T-helper 2 cell treated with Interferon-gamma antibody and Interleukin-4, amounts not matched to agents 100 ng/mL and 5 ng/mL, for 36 hours (primary cell): ENCODE measurements around the gene NDE1. TPM values are rescaled to one million over a fixed set of nuclear protein-coding genes. Genes with fewer than 3 reads are reported as not detected.
"Not testable (repeated sequence)": the region's sequence is repeated elsewhere in the genome, so short reads cannot be mapped to it uniquely, and the experiment has no call there.

Source experiments
- intact Hi-C: fragments of 100-400 bp; cut with micrococcal nuclease; formaldehyde crosslinking; loops from one replicate; pipeline ENCODE4 v1.15.1; 2023
- total RNA-seq: library from RNA; stranded (reverse); gene quantifications from 2 replicates; pipeline ENCODE4 v1.2.3, GENCODE V29; 2022

NDE1 gene
- total RNA-seq, 1 donor from 2014 or later: 107 TPM

GRCh38 chr16:15692508-15692907 is 42.5 kb downstream of the NDE1 start:
- intact Hi-C loops: not testable (repeated sequence)

DNA sequence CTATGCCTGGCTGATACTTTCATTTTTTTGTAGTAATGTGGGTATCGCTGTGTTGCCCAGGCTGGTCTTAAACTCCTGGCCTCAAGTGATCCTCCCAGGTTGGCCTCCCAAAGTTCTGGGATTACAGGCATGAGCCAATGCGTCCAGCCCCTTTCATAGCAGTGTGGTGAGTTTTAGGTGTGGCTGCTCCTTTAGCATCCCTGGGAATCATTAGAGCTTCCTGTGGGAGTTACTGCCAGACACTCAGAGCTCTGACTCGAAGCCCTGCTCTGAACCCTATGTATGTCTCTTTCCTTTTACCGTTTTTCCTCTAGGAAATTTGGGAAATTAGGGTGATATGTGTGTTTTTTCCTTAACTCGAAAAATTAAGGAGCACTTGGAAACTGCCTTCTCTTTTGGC is 44.5 kb downstream of the NDE1 start:
- intact Hi-C loops: no loop called here

DNA sequence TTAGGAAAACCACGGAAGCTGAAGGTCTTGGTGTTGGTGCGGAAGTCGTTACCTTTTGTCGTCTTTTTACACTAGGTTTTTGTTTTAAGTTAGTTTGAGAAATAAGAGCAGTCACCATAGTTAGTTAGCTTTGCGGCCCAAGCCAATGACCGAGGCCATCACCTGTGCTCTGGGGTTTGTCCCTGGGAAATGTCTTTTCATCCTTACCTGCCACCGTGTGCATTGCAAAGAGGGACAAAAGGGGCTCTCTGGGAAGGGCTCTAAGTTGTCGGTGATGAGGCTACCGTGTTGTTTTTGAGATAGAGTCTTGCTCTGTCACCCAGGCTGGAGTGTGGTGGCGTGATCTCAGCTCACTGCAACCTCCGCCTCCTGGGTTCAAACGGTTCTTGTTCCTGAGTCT is 49.8 kb downstream of the NDE1 start:
- intact Hi-C loops: no loop called here

GRCh38 chr16:15701367-15701766 is 51.3 kb downstream of the NDE1 start:
- intact Hi-C loops: no loop called here

- intact Hi-C loops: no loop called here
Observed at GRCh38 chr16:15701975-15702970, 52.2 kb downstream of the NDE1 start.

DNA sequence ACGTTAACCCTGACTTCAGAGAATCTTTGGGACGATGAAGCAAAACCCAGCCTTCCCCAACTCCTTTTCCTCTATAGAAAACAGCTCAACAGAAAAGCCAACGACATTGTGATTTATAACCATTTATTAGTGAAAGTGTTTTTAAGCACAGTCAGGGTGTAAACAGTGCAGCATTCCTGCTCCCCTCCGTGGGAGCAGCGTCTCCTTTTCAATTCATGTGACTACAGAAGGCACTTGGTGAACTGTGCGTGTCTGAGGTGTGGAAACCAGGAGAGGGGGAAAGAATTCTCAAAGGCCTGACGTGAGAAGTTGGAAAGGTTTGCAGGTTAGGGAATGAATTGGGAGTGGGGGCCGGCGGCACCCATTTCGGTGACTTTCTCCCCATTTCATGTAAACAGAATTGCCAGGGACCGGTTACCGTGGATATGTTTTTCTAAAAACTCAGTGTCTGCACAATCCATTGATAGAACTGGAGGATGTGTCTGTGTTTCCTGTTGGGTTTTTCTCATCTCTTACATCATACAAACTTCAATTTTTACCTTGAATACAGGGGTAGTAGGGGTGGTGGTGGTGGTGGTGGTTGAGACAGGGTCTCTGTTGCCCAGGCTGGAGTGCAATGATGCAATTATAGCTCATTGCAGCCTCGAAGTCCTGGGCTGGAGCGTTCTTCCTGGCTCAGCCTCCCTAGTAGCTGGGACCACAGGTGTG is 53.1 kb downstream of the NDE1 start:
- intact Hi-C loops: no loop called here

DNA sequence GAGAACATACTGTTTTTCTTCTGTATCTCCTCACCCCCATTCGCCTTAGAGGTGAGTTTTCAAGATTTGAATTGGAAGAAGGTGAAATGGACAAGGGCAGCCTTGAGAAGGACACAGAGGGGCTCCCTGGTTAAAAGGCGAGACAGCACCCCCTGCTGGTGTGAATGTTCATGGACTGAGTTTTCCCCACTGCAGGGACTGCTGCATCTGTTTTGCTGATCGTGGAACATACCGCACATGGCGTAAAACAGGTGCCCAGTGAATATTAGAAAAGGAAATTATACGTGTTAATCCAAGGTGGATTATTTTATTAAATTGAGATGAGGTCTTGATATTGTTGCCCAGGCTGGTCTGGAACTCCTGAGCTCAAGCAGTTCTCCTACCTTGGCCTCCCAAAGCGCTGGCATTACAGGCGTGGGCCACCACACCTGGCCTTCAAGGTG is 54.5 kb downstream of the NDE1 start:
- intact Hi-C loops: loop anchor here (2.0 kb wide), 1 partner anchor 62 kb away; the partner anchor contains the start of gene MARF1

DNA sequence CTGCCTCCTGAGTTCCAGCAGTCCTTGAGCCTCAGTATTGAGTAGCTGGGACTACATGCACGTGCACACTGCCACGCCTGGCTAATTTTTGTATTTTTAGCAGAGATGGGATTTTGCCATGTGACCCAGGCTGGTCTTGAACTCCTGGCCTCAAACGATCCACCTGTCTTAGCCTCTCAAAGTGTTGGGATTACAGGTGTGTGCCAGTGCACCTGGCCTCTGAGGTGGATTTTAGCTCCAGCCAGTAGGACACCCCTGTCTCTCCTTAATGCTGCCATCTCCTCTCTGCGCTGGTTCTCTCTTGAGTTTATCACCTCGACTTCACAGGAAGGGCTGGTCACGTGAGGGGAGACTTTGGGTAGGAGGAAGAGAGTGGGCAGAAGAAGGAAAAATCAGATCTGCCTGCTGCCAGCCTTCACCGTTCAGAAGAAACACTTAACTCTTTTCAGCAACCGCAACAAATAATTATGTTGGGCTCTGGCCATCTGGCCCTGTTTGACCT is 55.1 kb downstream of the NDE1 start:
- intact Hi-C loops: loop anchor here (2.0 kb wide), 1 partner anchor 62 kb away; the partner anchor contains the start of gene MARF1

DNA sequence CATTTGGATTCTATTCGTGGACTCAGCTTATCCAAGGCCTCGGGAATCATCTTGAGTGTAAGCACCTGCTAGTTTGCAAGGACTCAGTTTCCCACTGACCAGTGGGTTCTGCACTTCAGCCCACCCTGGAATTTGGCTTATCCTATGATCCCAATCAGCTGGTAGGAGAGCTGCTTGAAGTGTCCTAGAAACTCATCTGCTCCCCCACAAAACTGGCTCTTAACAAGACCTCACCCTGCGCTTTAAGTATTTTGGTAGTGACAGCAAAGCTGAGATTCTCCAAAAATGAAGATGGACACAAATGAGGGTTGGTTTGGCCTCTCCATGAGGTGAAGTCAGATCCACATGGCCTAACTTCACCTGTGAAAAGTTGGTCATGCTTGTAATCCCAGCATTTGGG is 57.3 kb downstream of the NDE1 start:
- intact Hi-C loops: no loop called here

DNA sequence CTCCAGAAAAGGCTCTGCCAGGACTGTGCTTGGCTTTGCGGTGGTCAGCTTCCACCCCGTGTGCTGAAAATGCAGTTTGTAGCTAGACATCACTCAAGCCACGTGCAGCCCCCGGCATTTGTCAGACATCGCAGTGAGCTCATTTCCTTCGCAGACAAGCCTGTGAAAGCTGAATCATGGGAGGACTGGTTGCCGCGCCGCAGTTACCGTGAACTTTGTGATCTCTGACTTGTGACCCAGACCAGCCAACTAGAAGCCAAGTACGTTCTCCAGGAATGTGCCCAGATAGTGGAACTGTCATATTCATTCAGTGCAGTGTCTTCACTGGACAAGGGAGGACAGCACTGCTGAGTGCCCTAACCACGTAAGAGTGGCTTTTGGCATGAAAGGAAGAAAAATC is 58.1 kb downstream of the NDE1 start:
- intact Hi-C loops: no loop called here

DNA sequence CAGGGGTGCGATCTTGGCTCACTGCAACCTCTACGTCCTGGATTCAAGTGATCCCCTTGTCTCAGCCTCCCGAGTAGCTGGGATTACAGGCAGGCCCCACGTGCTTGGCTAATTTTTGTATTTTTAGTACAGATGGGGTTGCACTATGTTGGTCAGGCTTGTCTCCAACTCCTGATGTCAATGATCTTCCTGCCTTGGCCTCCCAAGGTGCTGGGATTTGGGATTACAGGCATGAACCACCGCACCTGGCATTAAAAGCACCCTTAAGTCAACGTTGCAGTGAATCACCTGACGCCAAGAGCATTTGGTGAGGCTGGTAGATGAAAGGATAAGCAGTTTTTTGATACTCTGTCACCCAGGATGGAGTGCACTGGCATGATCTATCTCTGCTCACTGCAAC is 59.0 kb downstream of the NDE1 start:
- intact Hi-C loops: no loop called here

DNA sequence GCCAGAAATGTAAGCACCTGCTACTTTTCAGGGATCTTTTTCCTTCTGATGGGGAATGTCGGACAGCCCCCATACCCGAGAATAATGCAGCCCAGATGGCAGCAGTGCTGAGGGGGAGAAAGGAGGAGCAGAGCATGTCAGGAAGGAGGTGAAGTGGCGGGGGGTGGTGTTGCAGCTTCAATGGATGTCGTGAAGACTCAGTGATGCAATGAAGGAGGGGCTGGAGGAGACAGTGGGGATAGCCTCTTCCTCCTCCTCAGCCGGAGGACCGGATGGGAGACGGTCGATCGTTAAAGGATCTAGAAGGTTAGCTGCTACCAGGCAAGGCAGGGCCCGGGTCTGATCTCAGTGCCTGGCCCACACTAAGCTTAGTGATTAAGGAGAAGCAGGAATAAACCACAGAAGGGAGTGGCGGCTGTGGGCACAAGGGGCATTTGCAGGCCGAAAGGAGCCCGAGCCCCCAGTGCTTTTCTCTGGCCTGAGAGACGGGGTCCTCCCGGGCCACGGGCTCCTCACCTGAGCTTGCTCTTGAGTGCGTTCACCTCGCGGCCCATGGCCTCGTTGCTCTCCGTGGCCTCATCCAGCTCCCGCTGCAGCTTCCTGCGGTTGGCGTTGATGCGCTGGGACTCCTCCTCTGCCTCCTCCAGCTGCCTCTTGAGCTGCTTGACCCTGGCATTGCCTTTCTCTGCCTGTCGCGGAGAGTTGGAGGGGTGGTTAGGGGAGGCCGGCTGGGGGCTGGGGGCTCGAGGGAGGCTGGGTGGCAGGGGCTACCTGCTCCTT is 64.5 kb downstream of the NDE1 start:
- intact Hi-C loops: no loop called here

- intact Hi-C loops: no loop called here
Observed at GRCh38 chr16:15715221-15715620, 65.2 kb downstream of the NDE1 start.

GRCh38 chr16:15716694-15717447 is 66.8 kb downstream of the NDE1 start:
- intact Hi-C loops: no loop called here

GRCh38 chr16:15721018-15721417 is 71.0 kb downstream of the NDE1 start:
- intact Hi-C loops: no loop called here

GRCh38 chr16:15723808-15724207 is 73.8 kb downstream of the NDE1 start:
- intact Hi-C loops: no loop called here

DNA sequence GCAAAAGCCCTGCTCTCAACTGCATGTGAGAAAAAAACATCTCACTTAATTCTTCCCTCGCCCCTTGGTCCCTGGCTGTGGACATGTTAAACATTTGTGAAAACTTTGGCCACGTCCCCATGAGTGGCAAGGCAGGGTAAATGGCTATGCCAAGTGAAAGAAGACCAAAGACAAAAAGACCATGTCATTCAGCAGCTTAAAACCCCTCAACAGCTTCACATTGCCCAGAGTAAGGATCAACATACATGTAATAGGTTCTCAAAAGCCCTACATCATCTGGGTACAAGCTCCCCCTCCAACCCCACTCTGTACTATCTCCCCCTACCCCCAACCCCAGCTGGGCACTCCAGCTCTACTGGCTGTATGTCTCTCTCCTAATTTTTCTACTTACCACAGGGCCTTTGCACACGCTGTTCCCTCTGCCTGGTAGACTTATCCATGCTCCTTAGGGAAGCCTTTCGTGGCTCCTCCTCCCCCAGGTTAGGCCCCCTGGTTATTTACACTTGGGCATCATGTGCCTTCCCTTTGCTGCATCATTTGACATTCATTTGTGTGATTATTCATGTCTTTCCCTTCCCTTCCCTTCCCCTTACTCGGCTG is 75.7 kb downstream of the NDE1 start:
- intact Hi-C loops: no loop called here

- intact Hi-C loops: no loop called here
Observed at GRCh38 chr16:15726715-15727114, 76.7 kb downstream of the NDE1 start.

DNA sequence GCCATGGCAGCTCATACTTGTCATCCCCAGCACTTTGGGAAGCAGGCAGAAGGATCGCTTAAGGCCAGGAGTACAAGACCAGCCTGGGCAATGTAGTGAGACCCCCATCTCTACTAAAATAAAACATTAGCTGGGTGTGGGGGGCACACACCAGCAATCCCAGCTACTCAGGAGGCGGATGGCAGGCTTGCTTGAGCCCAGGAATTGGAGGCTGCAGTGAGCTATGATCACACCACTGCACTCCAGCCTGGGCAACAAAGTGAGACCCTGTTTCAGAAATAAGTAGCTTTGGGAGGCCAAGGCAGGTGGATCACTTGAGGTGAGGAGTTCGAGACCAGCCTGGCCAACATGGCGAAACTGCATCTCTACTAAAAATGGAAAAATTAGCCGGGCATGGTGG is 77.7 kb downstream of the NDE1 start:
- intact Hi-C loops: not testable (repeated sequence)

GRCh38 chr16:15729152-15729551 is 79.1 kb downstream of the NDE1 start:
- intact Hi-C loops: no loop called here
